Chondrocyte (in vitro differentiated cells): ENCODE results near the gene GPR87. TPM values are rescaled to one million over a fixed set of nuclear protein-coding genes. Genes with fewer than 3 reads are reported as not detected.

Experiments used
- DNase-seq: peaks from one replicate; pipeline ENCODE4 v3.0.0; 2021; ENCODE audit warnings: mixed read lengths, low spot score
- H3K27ac Mint-ChIP-seq: one replicate; pipeline ENCODE4 v1.8.0; 2021; ENCODE audit warnings: mild to moderate bottlenecking, moderate library complexity, mixed read lengths; ENCODE audit not compliant: unreplicated experiment
- H3K27me3 Mint-ChIP-seq: 2 replicates; pipeline ENCODE4 v1.8.0; 2021; ENCODE audit warnings: low read depth, mixed read lengths
- H3K36me3 Mint-ChIP-seq: 2 replicates; pipeline ENCODE4 v1.8.0; 2021; ENCODE audit warnings: low read depth, mixed read lengths
- H3K4me1 Mint-ChIP-seq: 2 replicates; pipeline ENCODE4 v1.8.0; 2021; ENCODE audit warnings: low read depth, mild to moderate bottlenecking, mixed read lengths
- H3K4me3 Mint-ChIP-seq: one replicate; pipeline ENCODE4 v1.8.0; 2021; ENCODE audit warnings: mild to moderate bottlenecking, moderate library complexity, mixed read lengths; ENCODE audit not compliant: unreplicated experiment
- H3K9me3 Mint-ChIP-seq: 2 replicates; pipeline ENCODE4 v1.8.0; 2021; ENCODE audit warnings: low read depth, mixed read lengths
- long read RNA-seq: library from polyadenylated mRNA; stranded (forward); transcript quantifications from one replicate; pipeline ENCODE4 v2.0.0, GENCODE V29; 2021
- total RNA-seq: library from RNA; stranded (reverse); gene quantifications from 3 replicates; pipeline ENCODE4 v1.2.1, GENCODE V29; 2021
- TF ChIP-seq, protein P1 (sequence below): fragments of 200-600 bp; sonication (generic); IDR thresholded peaks from 2 replicates; pipeline ENCODE4 v1.5.0; 2021; ENCODE audit warnings: antibody characterized with exemption, mild to moderate bottlenecking, moderate library complexity

The GPR87 gene, protein sequence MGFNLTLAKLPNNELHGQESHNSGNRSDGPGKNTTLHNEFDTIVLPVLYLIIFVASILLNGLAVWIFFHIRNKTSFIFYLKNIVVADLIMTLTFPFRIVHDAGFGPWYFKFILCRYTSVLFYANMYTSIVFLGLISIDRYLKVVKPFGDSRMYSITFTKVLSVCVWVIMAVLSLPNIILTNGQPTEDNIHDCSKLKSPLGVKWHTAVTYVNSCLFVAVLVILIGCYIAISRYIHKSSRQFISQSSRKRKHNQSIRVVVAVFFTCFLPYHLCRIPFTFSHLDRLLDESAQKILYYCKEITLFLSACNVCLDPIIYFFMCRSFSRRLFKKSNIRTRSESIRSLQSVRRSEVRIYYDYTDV
- total RNA-seq: not detected in 3 replicates
- long read RNA-seq: 0 reads

DNA sequence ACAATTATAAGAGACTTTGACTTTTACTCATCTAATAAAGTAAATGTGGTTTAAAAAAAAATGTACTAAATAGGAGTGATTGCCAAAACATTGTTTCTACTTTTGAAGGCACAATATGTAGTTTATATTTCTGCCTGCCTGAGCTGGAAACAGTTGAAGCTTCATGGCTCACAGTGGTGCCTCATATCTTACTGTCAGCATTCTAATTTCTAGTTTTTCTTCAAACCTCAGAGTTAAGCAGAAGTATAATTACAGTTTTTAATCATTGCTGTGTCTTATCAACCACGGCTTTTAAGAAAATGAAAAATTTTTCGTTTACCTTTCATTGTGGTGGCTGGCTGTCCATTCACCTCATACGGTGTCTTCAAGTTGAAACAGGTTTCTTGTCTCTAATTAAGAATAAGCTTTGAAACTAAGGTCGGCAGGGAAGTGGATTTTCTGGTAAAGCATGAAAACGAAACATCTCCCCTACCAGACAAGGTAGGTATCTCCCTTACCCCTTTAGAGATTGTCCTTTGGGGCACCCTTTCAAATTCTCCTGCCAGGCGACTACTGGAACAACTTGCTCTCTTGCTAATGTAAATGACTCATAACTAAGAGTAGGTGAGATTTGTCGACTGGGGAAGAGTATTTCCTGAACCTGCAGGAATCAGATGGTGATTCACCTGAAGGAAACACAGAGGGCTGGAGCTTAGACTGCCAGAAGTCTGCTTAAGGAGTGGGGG lies at the start of gene GPR87:
TSS of gene GPR87 (minus strand) at position 554 of the 725 bp plus-strand sequence. CDS start 16,720 bp downstream, outside the sequence.
- no peak within 1 kb of the TSS for H3K4me3 Mint-ChIP-seq
- peaks cover 22% of the 10 kb centered on the region for H3K4me1 Mint-ChIP-seq
- no peaks in the 10 kb centered on the region for H3K36me3 Mint-ChIP-seq
- no peak for DNase-seq
- no peak within 1 kb of the TSS for H3K27ac Mint-ChIP-seq
- TF ChIP-seq, protein P1, sequence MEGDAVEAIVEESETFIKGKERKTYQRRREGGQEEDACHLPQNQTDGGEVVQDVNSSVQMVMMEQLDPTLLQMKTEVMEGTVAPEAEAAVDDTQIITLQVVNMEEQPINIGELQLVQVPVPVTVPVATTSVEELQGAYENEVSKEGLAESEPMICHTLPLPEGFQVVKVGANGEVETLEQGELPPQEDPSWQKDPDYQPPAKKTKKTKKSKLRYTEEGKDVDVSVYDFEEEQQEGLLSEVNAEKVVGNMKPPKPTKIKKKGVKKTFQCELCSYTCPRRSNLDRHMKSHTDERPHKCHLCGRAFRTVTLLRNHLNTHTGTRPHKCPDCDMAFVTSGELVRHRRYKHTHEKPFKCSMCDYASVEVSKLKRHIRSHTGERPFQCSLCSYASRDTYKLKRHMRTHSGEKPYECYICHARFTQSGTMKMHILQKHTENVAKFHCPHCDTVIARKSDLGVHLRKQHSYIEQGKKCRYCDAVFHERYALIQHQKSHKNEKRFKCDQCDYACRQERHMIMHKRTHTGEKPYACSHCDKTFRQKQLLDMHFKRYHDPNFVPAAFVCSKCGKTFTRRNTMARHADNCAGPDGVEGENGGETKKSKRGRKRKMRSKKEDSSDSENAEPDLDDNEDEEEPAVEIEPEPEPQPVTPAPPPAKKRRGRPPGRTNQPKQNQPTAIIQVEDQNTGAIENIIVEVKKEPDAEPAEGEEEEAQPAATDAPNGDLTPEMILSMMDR: no peak
- no peaks in the 10 kb centered on the region for H3K27me3 Mint-ChIP-seq
- H3K9me3 Mint-ChIP-seq: peaks cover 9% of the 10 kb centered on the region

DNA sequence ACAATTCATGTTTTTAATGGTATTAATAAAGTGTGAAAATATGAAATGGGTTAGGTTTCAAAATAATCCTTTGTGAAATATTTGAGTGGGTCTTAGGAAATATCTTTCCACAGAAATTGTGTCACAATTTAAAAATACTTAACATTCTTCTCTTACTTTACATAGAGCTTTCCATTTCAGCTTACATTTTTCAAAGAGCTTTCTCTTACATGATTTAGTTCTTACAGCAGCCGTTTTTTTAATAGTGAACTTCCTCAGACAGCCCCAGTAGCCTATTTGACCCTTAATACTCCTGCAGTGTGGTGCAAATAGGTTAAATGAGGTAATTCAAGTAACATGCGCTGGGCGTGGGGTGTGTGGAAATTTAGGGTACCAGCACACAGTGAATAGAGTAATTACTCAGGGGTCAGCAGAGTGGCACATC lies 46.1 kb upstream of the GPR87 start:
- H3K27me3 Mint-ChIP-seq: no peaks in the 10 kb centered on the region
- no peaks in the 10 kb centered on the region for H3K9me3 Mint-ChIP-seq
- H3K4me3 Mint-ChIP-seq: no peak overlapping the region
- DNase-seq: no peak
- no peaks in the 10 kb centered on the region for H3K36me3 Mint-ChIP-seq
- TF ChIP-seq, protein P1: no peak
- peak overlapping the region; percentile 58 for H3K27ac Mint-ChIP-seq
- H3K4me1 Mint-ChIP-seq: peaks cover 27% of the 10 kb centered on the region

DNA sequence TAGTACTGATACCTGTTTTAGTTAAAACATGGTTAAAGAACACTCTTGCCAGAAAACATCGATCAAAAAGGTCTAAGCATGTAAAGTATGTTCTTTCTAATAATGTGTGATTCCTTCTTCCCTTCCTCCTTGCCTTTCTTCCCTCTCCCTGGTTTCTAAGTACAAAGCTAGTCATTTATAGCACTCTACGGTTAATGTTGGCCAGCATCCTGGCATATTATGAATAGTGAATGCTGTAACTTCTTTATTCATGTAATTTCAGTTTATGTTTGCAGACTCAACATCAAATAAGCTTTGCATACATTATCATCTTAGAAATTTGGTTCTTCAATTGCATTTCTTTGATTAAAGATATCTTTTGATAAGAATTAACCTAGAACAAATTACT lies 40.8 kb upstream of the GPR87 start:
- H3K4me1 Mint-ChIP-seq: peaks cover 26% of the 10 kb centered on the region
- H3K27ac Mint-ChIP-seq: peak overlapping the region; percentile 85
- TF ChIP-seq, protein P1: no peak
- no peaks in the 10 kb centered on the region for H3K36me3 Mint-ChIP-seq
- H3K27me3 Mint-ChIP-seq: no peaks in the 10 kb centered on the region
- peak overlapping the region; percentile 54 for H3K4me3 Mint-ChIP-seq
- DNase-seq: no peak
- H3K9me3 Mint-ChIP-seq: no peaks in the 10 kb centered on the region

DNA sequence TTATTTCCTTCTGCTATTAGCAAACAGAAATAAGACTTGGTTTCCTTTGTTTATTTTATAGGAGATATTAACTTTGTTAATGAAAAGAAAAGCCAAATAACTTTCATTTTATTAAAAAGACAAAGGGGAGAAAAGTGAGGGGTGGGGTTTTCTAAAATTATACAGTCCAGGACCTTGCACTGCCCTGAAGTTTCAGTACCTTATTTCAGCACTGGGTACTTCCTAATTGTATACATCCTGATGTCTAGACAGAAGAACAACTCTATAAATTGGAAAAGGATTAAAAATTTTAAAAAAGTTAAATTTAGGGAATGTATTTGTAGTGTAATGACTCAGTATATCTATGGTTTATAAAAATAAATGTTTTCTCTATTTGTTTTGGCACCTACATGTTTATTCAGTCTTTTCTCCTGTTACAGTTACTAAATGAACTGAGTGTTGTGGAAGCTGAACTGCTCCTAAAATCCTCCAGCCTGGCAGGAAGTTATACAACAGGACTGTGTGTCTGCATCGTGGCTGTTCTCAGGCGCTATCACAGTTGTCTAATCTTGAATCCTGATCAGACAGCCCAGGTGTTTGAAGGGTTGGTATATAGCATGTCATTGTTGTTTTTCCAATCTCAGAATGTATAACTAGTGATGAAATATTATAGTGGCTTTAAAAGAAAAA lies 40.3 kb upstream of the GPR87 start:
- Mint-ChIP-seq H3K36me3 (no peaks in the 10 kb centered on the region), H3K27ac (peak overlapping the region; percentile 85), H3K4me3 (peak overlapping the region; percentile 54), H3K4me1 (peaks cover 21% of the 10 kb centered on the region), H3K27me3 (no peaks in the 10 kb centered on the region), H3K9me3 (no peaks in the 10 kb centered on the region)
- TF ChIP-seq, protein P1: no peak
- DNase-seq: no peak

DNA sequence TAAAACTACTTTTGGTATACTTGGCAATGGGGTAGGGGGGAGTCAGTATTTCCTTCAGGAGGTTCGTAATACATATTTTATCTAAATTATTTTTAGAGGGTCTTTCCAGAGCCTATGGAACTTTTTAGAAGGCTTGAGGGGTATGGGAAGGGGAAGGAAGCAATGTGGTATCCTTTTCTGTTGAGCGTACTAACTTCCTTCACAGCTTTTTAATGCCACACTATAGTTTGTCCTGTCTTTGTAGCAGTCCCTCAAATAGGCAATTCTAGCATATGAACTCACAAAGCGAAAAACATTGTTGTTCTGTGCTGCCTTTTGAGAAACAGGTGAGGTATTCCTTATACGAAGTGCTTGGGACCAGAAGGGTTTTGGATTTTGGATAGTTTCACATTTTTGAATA lies 35.0 kb upstream of the GPR87 start:
- TF ChIP-seq, protein P1: no peak
- Mint-ChIP-seq H3K9me3 (no peaks in the 10 kb centered on the region), H3K27me3 (no peaks in the 10 kb centered on the region), H3K36me3 (no peaks in the 10 kb centered on the region), H3K4me1 (peaks cover 2% of the 10 kb centered on the region), H3K4me3 (no peak overlapping the region), H3K27ac (no peak overlapping the region)
- no peak for DNase-seq
